Right ventricle myocardium inferior (tissue), 1 donor: ENCODE measurements around the gene ZNF786. TPM values are rescaled to one million over a fixed set of nuclear protein-coding genes. Genes with fewer than 3 reads are reported as not detected.
"Not testable (repeated sequence)": the region's sequence is repeated elsewhere in the genome, so short reads cannot be mapped to it uniquely, and the experiment has no call there.

Source experiments
- ATAC-seq: fragments of 200-7000 bp; cut with Tn5 transposase; one replicate; pipeline ENCODE4 v1.9.1; 2020; ENCODE audit warnings: mild to moderate bottlenecking, moderate library complexity
- DNase-seq: peaks from one replicate; pipeline ENCODE4 v3.0.0; 2021; ENCODE audit errors: missing footprints
- intact Hi-C: fragments of 100-400 bp; cut with DNase I; formaldehyde crosslinking; loops from one replicate; pipeline ENCODE4 v1.11.0; 2022
- total RNA-seq: library from RNA; stranded (reverse); fragmentation: NEBNext Ultra II Directional; extraction: Animal tissue kit (Norgen Biotek cat#: 25700); gene quantifications from one replicate; pipeline ENCODE4 v1.2.1, GENCODE V29; 2021
- donor health status: DM: no; HTN: yes; CAD: no; lungs with severe emphysema.

Gene ZNF786
- total RNA-seq, 1 donor from 2014 or later: 2.9 TPM

DNA sequence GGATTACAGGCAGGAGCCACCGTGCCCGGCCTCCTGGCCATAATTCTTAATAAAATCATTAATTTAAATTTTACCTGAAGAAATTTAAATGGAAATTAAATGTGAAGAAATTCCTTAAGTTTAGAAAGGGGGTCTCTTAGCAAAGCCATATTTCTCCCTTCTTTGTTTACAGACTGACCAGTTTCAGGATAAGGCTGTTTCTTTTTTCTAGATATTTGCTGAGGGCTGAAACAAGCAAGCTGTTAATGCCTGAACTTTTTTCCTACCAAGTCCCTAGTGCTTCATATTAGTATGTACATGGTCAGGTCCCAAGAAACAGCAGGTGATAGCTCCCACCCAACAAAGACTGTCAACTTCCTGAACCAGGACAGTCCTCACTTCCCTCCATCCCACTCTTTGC is 44.1 kb downstream of the ZNF786 start:
- DNase-seq: no peak
- intact Hi-C loops: no loop called here
- no peak for ATAC-seq

- ATAC-seq (no peak), DNase-seq (no peak)
- intact Hi-C loops: no loop called here
Measured at GRCh38 chr7:149043936-149044335, 46.6 kb downstream of the ZNF786 start.

DNA sequence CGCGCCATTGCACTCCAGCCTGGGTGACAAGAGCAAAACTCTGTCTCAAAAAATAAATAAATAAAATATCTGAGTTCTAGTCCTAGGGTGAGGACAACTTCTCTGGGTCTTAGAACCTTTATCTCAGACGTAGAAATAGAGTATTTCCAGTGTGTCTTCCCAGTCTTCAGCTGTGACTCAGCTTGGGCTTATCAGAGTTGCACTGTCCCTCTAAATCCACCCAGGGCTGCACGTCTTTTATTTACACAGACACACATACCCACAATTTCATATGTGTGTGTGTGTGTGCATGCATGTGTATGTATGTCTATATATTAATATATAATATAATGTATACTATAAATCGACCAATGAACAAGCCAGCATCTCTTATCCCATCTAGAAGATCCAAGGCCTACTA is 49.2 kb downstream of the ZNF786 start:
- no peak for DNase-seq
- intact Hi-C loops: no loop called here
- no peak for ATAC-seq

DNA sequence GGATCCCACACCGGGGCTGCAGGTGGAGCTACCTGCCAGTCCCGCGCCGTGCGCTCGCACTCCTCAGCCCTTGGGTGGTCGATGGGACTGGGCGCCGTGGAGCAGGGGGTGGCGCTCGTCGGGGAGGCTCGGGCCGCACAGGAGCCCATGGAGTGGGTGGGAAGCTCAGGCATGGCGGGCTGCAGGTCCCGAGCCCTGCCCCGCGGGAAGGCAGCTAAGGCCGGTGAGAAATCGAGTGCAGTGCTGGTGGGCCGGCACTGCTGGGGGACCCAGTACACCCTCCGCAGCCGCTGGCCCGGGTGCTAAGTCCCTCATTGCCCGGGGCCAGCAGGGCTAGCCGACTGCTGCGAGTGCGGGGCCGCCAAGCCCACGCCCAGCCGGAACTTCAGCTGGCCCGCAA is 51.9 kb downstream of the ZNF786 start:
- DNase-seq, intact Hi-C loops, ATAC-seq: not testable (repeated sequence)

DNA sequence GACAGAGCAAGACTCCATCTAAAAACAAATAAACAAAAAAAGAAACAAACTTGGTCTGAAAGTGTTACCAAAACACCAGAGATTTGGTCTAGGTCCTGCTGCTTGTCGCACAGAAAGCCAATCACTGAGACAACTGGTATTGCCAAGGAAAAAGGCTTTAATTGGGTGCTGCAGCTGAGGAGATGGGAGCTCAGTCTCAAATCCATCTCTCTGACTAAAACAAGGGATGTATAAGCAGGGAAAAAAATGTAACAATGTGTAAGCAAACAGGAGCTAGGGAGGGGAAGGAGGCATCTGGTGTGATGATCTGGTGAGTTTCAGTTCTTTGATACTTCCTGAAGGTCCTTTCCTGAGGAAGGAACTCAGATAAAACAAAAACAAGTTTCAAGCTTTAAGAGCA is 53.8 kb downstream of the ZNF786 start:
- no peak for DNase-seq
- no peak for ATAC-seq
- intact Hi-C loops: no loop called here

GRCh38 chr7:149031353-149031910 is 59.1 kb downstream of the ZNF786 start:
- no peak for ATAC-seq
- intact Hi-C loops: no loop called here
- DNase-seq: no peak

GRCh38 chr7:149030439-149030838 is 60.1 kb downstream of the ZNF786 start:
- DNase-seq, ATAC-seq, intact Hi-C loops: not testable (repeated sequence)

- intact Hi-C loops: loop anchor here (1.0 to 2.0 kb wide), 4 partner anchors 37 to 98 kb away; partner anchors contain the start of genes ZNF425 and ZNF786
- ATAC-seq (peak; percentile 98), DNase-seq (peak; percentile 100)
Measured at GRCh38 chr7:149028346-149029109, 62.0 kb downstream of the ZNF786 start, which contains the start of gene PDIA4. Gene PDIA4 (minus strand): TSS chr7:149028505. CDS start chr7:149028408, 97 bp downstream.

DNA sequence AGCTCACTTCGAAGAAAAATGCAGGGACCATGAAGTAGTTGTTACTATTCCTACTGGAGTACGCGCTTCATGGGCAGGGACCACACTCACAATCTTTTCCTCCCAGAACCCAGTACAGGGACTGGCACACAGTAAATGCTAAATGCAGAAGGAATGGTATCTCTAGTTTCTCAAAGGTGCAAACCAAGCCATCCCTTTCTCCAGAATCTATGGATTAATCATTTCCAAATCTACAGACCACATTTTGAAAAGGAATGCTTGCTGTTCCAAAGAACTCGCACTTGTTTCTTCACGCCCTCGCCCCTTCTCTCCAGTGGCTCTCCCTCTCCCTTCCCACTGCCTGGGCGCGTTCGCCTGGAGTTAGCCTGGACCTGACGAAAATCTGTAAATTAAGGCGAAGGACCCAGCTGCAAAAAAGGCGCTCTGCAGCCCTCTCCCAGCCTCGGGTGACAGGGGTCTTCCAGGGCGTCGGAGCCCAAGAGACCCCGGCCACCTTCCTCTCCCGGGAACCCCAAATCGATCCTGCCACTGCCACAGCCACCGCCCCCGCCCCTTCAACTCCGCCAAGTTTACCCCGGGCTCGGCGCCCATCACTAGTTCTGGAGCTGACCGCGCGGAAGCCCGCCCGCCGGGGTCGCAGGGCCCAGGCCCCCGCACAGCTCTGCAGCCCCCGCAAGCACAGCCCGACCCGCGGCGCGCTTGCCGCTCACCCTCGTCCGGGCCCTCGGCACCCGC is 62.7 kb downstream of the ZNF786 start:
- DNase-seq: no peak
- no peak for ATAC-seq
- intact Hi-C loops: loop anchor here (1.0 to 2.0 kb wide), 4 partner anchors 38 to 99 kb away; partner anchors contain the start of genes ZNF425 and ZNF786

- DNase-seq: no peak
- ATAC-seq: no peak
- intact Hi-C loops: no loop called here
Measured at GRCh38 chr7:149027055-149027454, 63.5 kb downstream of the ZNF786 start.

DNA sequence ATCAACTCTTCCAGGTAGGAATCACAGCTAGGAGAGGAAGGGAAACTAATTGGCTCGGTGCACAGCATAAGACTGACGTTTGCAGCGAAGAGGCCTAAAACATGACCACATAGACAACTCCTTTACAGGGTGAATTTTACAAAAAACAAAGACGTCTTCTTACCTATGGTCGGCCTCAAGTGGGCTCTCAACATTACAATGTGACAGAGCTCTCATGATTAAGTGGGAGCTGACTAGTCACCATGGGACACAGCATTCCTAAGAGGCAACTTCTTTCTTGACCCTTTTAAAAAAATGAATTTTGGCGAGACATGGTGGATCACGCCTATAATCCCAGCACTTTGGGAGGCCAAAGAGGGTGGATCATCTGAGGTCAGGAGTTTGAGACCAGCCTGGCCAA is 66.9 kb downstream of the ZNF786 start:
- DNase-seq (no peak), ATAC-seq (no peak)
- intact Hi-C loops: no loop called here

DNA sequence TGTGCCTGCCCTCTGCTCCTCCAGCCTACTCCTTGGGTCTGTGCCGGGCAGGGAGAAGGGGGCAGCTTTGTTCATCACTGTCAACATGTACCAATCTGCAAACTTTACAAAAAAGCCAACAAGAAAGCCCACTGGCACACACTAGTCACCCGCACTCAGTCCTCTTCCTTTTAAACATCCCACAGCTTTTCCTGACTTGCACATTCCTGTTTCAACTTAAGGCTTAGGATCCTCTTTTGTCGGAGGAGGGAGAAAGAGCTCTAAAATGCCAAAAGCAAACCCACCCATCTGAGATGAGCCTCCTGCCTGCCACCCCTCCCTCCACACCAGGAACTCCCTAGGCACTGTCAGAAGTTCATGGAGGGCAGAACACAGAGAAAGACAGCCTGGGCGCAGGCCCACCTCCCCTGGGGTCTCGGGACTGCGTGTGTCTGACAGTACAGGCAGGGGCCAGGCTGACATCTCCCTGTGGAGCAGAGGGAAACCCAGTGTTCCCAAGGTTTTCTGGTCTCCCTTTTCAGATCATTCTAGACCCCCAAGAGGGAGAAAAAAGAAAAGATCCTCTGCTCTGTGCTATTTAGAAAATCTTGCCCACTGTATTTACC is 67.7 kb downstream of the ZNF786 start:
- no peak for ATAC-seq
- intact Hi-C loops: no loop called here
- DNase-seq: no peak

DNA sequence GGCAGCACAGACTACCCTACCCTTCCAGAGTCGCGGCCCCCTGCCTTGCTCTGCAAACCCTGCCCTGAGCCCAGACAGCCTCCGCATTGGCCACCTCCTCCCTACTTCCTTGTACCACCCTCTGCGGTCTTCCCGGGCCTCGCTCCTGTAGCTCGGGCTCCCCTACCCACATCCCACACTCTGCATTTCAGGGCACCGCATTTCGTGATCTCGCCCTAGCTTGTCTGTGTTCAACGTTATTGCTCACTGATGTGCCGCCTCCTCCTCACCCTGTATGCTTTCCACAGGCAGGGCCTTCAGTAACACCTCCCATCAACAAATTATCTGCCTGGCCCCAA is 68.8 kb downstream of the ZNF786 start:
- ATAC-seq (no peak), DNase-seq (no peak)
- intact Hi-C loops: no loop called here

GRCh38 chr7:149020483-149020882 is 70.0 kb downstream of the ZNF786 start:
- ATAC-seq: no peak
- no peak for DNase-seq

More at GRCh38 chr7:149020483-149020882, 70.0 kb downstream of the ZNF786 start:
- intact Hi-C loops: no loop called here

Other genes with a start within 250 kb of the ZNF786 start
- gene EZH2, start 206.4 kb downstream of the ZNF786 start, total RNA-seq: 1.2 TPM
- 48.7 TPM for gene PDIA4, start 62.2 kb downstream of the ZNF786 start, total RNA-seq
- gene ZNF425, start 35.6 kb upstream of the ZNF786 start, total RNA-seq: 0.60 TPM
- 7.0 TPM for gene ZNF398, start 56.7 kb upstream of the ZNF786 start, total RNA-seq
- gene ZNF282, start 104.8 kb upstream of the ZNF786 start, total RNA-seq: 13.2 TPM
- 4.8 TPM for gene ZNF212, start 148.9 kb upstream of the ZNF786 start, total RNA-seq
- gene ZNF783, start 171.5 kb upstream of the ZNF786 start, total RNA-seq: 4.3 TPM